GM23338 (cell line): Measurements from ENCODE around the gene ATP8B4. TPM values are rescaled to one million over a fixed set of nuclear protein-coding genes. Genes with fewer than 3 reads are reported as not detected.
A peak's percentile ranks its signal among the peaks of the same experiment; 100 is the strongest.

Experiments used
- ATAC-seq: fragments of 200-7000 bp; cut with Tn5 transposase; 3 replicates; pipeline ENCODE4 v1.9.1; 2020
- DNase-seq: peaks from one replicate; pipeline ENCODE4 v3.0.0-alpha.2; 2015; ENCODE audit warnings: low spot score
- H2AFZ ChIP-seq: fragments of 200-600 bp; sonication (generic); 2 replicates; pipeline ENCODE4 v1.8.0; 2016; ENCODE audit warnings: antibody characterized with exemption, mild to moderate bottlenecking, moderate library complexity
- H3F3A ChIP-seq: fragments of 200-600 bp; sonication (generic); replicated peaks from 2 replicates; pipeline ENCODE4 v1.8.0; 2017; ENCODE audit warnings: antibody characterized with exemption, mixed run types, low read depth
- H3K27ac ChIP-seq: fragments of 200-600 bp; sonication (generic); 2 replicates; pipeline ENCODE4 v1.6.1; 2016; ENCODE audit warnings: low read depth
- H3K27me3 ChIP-seq: fragments of 200-600 bp; sonication (generic); 2 replicates; pipeline ENCODE4 v1.8.0; 2016; ENCODE audit warnings: mild to moderate bottlenecking, mixed run types, moderate library complexity; ENCODE audit not compliant: insufficient read depth
- H3K36me3 ChIP-seq: fragments of 200-600 bp; sonication (generic); 2 replicates; pipeline ENCODE4 v1.8.0; 2016; ENCODE audit warnings: mild to moderate bottlenecking; ENCODE audit not compliant: insufficient read depth
- H3K4me1 ChIP-seq: fragments of 200-600 bp; sonication (generic); 2 replicates; pipeline ENCODE4 v1.8.0; 2016; ENCODE audit warnings: mild to moderate bottlenecking, moderate library complexity; ENCODE audit not compliant: insufficient read depth
- H3K4me2 ChIP-seq: fragments of 200-600 bp; sonication (generic); 2 replicates; pipeline ENCODE4 v1.7.1; 2017; ENCODE audit warnings: mixed run types
- H3K4me3 ChIP-seq: fragments of 200-600 bp; sonication (generic); 2 replicates; pipeline ENCODE4 v1.6.1; 2016; ENCODE audit warnings: mixed run types
- H3K79me2 ChIP-seq: fragments of 200-600 bp; sonication (generic); replicated peaks from 2 replicates; pipeline ENCODE4 v1.8.0; 2017; ENCODE audit warnings: mild to moderate bottlenecking; ENCODE audit not compliant: insufficient read depth
- H3K9me2 ChIP-seq: fragments of 200-600 bp; sonication (generic); 2 replicates; pipeline ENCODE4 v1.8.0; 2017; ENCODE audit not compliant: insufficient read depth
- H4K20me1 ChIP-seq: fragments of 200-600 bp; sonication (generic); replicated peaks from 2 replicates; pipeline ENCODE4 v1.8.0; 2017; ENCODE audit warnings: mild to moderate bottlenecking; ENCODE audit not compliant: insufficient read depth
- H3K27ac Mint-ChIP-seq: 2 replicates; pipeline ENCODE4 v1.8.0; 2020; ENCODE audit warnings: inconsistent platforms, mild to moderate bottlenecking, moderate library complexity, mixed read lengths
- H3K27me3 Mint-ChIP-seq: 3 replicates; pipeline ENCODE4 v1.8.0; 2022; ENCODE audit warnings: low read depth, mild to moderate bottlenecking, moderate library complexity, mixed read lengths, inconsistent platforms; ENCODE audit not compliant: insufficient read depth, poor library complexity
- H3K36me3 Mint-ChIP-seq: 3 replicates; pipeline ENCODE4 v1.8.0; 2021; ENCODE audit warnings: low read depth, mild to moderate bottlenecking, inconsistent platforms, moderate library complexity, mixed read lengths
- H3K4me1 Mint-ChIP-seq: 3 replicates; pipeline ENCODE4 v1.8.0; 2020; ENCODE audit warnings: mild to moderate bottlenecking, inconsistent platforms, mixed read lengths
- H3K4me3 Mint-ChIP-seq: 3 replicates; pipeline ENCODE4 v1.8.0; 2021; ENCODE audit warnings: moderate library complexity, mild to moderate bottlenecking, inconsistent platforms, mixed read lengths
- H3K9me3 Mint-ChIP-seq: 3 replicates; pipeline ENCODE4 v1.8.0; 2020; ENCODE audit warnings: moderate library complexity, mild to moderate bottlenecking, inconsistent platforms, mixed read lengths
- EZH2 ChIP-seq: fragments of 200-600 bp; sonication (generic); IDR thresholded peaks from one replicate; pipeline ENCODE4 v1.8.0; 2017; ENCODE audit warnings: antibody characterized with exemption, mild to moderate bottlenecking, low read depth; ENCODE audit not compliant: unreplicated experiment
- EZH2phosphoT487 ChIP-seq: fragments of 200-600 bp; sonication (generic); IDR thresholded peaks from one replicate; pipeline ENCODE4 v1.8.1; 2018; ENCODE audit warnings: antibody characterized with exemption; ENCODE audit not compliant: unreplicated experiment
- NANOG ChIP-seq: IDR thresholded peaks from 2 replicates; pipeline ENCODE4 v1.6.1; 2016; ENCODE audit warnings: antibody characterized with exemption, borderline replicate concordance
- POLR2AphosphoS5 ChIP-seq: IDR thresholded peaks from 2 replicates; pipeline ENCODE4 v1.6.1; 2016; ENCODE audit warnings: antibody characterized with exemption, low read depth
- STAT1 ChIP-seq: IDR thresholded peaks from one replicate; pipeline ENCODE4 v1.6.1; 2016; ENCODE audit warnings: antibody characterized with exemption; ENCODE audit not compliant: unreplicated experiment
- ZNF114 ChIP-seq: fragments of 250-450 bp; sonication (Bioruptor Pico); IDR thresholded peaks from 2 replicates; pipeline ENCODE4 v1.5.0; 2020; ENCODE audit warnings: mild to moderate bottlenecking, moderate library complexity
- ZNF331 ChIP-seq: fragments of 250-450 bp; sonication (Bioruptor Pico); IDR thresholded peaks from 2 replicates; pipeline ENCODE4 v1.5.0; 2020; ENCODE audit warnings: low read depth, mild to moderate bottlenecking, moderate library complexity
- polyA plus RNA-seq: library from polyadenylated mRNA; unstranded; fragments of >200 nt; fragmentation: Nextera tagmentation; extraction: Ambion mirVana; gene quantifications from 2 replicates; pipeline ENCODE4 v1.2.1, GENCODE V29; 2016
- total RNA-seq: library from RNA; depleted of rRNA; stranded (reverse); fragments of >200 nt; shearing (Covaris generic); gene quantifications from 2 replicates; pipeline ENCODE4 v1.2.3, GENCODE V29; 2014
- TF ChIP-seq, protein P1 (sequence below), 2 experiments: fragments of 200-600 bp in 1 of 2; sonication (generic) in 1 of 2; conservative IDR thresholded peaks; 2 replicates each; pipeline versions ENCODE4 v1.5.1 to v1.6.1; 2016 to 2017; ENCODE audit warnings: antibody characterized with exemption in 2 of 2, low read depth in 2 of 2, mild to moderate bottlenecking in 2 of 2, moderate library complexity in 1 of 2
- TF ChIP-seq, protein P2 (sequence below): IDR thresholded peaks from one replicate; pipeline ENCODE4 v1.6.1; 2018; ENCODE audit warnings: antibody characterized with exemption; ENCODE audit not compliant: unreplicated experiment
- TF ChIP-seq, protein P3 (sequence below): fragments of 250-450 bp; sonication (Bioruptor Pico); IDR thresholded peaks from 2 replicates; pipeline ENCODE4 v1.5.0; 2020; ENCODE audit warnings: mild to moderate bottlenecking, moderate library complexity

The ATP8B4 gene
- total and polyA plus RNA-seq, 2 experiments from 2014 or later: 0.24 TPM; not detected in 1

DNA sequence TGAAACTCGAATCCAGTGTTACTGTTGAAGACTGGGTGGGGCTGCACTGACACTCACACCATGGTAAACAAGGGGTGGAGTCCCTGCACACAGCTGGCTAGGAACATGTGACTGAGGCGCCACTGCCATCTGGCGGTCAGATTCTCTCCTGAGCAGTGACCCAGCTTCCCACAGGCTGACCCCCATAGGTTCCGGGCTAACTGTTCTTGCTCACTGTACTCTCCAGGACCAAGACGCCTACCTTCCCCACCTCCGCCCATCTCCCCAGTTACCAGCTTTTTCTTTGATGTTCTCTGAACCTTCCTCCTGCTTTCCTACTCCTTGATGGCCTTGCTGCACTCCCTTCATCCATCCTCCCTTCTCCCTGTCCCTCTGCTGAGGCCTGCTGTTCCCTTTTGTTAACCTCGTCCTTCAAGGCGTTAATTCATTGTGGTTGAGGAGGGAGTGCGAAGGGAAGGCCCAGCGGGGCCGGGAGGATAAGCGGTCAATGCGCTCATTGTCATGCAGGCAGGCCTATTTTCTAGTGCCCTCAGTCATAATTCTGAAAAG, 115.2 kb downstream of the ATP8B4 start:
- peak overlapping the region; percentile 24 for H3K4me3 ChIP-seq
- Mint-ChIP-seq H3K36me3 (no peaks in the 10 kb centered on the region), H3K9me3 (peaks cover 3% of the 10 kb centered on the region; the same call in 1 of the 3 replicates), H3K4me1 (peaks cover 24% of the 10 kb centered on the region), H3K27me3 (peaks cover 5% of the 10 kb centered on the region), H3K27ac (peak overlapping the region; percentile 39; the same call in 1 of the 2 replicates), H3K4me3 (peak overlapping the region; percentile 51)
- ATAC-seq (peak; percentile 99), DNase-seq (peak; percentile 95)
- H2AFZ ChIP-seq: peak overlapping the region; percentile 83
- TF ChIP-seq, protein P1, sequence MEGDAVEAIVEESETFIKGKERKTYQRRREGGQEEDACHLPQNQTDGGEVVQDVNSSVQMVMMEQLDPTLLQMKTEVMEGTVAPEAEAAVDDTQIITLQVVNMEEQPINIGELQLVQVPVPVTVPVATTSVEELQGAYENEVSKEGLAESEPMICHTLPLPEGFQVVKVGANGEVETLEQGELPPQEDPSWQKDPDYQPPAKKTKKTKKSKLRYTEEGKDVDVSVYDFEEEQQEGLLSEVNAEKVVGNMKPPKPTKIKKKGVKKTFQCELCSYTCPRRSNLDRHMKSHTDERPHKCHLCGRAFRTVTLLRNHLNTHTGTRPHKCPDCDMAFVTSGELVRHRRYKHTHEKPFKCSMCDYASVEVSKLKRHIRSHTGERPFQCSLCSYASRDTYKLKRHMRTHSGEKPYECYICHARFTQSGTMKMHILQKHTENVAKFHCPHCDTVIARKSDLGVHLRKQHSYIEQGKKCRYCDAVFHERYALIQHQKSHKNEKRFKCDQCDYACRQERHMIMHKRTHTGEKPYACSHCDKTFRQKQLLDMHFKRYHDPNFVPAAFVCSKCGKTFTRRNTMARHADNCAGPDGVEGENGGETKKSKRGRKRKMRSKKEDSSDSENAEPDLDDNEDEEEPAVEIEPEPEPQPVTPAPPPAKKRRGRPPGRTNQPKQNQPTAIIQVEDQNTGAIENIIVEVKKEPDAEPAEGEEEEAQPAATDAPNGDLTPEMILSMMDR (conservative IDR thresholded peaks at IDR 0.05; ENCODE audit: low read depth in 2 of 2): peak; percentile 76 to 92
- TF ChIP-seq, protein P2, sequence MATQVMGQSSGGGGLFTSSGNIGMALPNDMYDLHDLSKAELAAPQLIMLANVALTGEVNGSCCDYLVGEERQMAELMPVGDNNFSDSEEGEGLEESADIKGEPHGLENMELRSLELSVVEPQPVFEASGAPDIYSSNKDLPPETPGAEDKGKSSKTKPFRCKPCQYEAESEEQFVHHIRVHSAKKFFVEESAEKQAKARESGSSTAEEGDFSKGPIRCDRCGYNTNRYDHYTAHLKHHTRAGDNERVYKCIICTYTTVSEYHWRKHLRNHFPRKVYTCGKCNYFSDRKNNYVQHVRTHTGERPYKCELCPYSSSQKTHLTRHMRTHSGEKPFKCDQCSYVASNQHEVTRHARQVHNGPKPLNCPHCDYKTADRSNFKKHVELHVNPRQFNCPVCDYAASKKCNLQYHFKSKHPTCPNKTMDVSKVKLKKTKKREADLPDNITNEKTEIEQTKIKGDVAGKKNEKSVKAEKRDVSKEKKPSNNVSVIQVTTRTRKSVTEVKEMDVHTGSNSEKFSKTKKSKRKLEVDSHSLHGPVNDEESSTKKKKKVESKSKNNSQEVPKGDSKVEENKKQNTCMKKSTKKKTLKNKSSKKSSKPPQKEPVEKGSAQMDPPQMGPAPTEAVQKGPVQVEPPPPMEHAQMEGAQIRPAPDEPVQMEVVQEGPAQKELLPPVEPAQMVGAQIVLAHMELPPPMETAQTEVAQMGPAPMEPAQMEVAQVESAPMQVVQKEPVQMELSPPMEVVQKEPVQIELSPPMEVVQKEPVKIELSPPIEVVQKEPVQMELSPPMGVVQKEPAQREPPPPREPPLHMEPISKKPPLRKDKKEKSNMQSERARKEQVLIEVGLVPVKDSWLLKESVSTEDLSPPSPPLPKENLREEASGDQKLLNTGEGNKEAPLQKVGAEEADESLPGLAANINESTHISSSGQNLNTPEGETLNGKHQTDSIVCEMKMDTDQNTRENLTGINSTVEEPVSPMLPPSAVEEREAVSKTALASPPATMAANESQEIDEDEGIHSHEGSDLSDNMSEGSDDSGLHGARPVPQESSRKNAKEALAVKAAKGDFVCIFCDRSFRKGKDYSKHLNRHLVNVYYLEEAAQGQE: no peak
- TF ChIP-seq POLR2AphosphoS5 (no peak), ZNF331 (CRISPR knock-in tag) (no peak), EZH2 (no peak), EZH2phosphoT487 (no peak), STAT1 (no peak), ZNF114 (CRISPR knock-in tag) (peak; percentile 62; the same call in 1 of the 2 replicates), NANOG (no peak)
- TF ChIP-seq, protein P3, sequence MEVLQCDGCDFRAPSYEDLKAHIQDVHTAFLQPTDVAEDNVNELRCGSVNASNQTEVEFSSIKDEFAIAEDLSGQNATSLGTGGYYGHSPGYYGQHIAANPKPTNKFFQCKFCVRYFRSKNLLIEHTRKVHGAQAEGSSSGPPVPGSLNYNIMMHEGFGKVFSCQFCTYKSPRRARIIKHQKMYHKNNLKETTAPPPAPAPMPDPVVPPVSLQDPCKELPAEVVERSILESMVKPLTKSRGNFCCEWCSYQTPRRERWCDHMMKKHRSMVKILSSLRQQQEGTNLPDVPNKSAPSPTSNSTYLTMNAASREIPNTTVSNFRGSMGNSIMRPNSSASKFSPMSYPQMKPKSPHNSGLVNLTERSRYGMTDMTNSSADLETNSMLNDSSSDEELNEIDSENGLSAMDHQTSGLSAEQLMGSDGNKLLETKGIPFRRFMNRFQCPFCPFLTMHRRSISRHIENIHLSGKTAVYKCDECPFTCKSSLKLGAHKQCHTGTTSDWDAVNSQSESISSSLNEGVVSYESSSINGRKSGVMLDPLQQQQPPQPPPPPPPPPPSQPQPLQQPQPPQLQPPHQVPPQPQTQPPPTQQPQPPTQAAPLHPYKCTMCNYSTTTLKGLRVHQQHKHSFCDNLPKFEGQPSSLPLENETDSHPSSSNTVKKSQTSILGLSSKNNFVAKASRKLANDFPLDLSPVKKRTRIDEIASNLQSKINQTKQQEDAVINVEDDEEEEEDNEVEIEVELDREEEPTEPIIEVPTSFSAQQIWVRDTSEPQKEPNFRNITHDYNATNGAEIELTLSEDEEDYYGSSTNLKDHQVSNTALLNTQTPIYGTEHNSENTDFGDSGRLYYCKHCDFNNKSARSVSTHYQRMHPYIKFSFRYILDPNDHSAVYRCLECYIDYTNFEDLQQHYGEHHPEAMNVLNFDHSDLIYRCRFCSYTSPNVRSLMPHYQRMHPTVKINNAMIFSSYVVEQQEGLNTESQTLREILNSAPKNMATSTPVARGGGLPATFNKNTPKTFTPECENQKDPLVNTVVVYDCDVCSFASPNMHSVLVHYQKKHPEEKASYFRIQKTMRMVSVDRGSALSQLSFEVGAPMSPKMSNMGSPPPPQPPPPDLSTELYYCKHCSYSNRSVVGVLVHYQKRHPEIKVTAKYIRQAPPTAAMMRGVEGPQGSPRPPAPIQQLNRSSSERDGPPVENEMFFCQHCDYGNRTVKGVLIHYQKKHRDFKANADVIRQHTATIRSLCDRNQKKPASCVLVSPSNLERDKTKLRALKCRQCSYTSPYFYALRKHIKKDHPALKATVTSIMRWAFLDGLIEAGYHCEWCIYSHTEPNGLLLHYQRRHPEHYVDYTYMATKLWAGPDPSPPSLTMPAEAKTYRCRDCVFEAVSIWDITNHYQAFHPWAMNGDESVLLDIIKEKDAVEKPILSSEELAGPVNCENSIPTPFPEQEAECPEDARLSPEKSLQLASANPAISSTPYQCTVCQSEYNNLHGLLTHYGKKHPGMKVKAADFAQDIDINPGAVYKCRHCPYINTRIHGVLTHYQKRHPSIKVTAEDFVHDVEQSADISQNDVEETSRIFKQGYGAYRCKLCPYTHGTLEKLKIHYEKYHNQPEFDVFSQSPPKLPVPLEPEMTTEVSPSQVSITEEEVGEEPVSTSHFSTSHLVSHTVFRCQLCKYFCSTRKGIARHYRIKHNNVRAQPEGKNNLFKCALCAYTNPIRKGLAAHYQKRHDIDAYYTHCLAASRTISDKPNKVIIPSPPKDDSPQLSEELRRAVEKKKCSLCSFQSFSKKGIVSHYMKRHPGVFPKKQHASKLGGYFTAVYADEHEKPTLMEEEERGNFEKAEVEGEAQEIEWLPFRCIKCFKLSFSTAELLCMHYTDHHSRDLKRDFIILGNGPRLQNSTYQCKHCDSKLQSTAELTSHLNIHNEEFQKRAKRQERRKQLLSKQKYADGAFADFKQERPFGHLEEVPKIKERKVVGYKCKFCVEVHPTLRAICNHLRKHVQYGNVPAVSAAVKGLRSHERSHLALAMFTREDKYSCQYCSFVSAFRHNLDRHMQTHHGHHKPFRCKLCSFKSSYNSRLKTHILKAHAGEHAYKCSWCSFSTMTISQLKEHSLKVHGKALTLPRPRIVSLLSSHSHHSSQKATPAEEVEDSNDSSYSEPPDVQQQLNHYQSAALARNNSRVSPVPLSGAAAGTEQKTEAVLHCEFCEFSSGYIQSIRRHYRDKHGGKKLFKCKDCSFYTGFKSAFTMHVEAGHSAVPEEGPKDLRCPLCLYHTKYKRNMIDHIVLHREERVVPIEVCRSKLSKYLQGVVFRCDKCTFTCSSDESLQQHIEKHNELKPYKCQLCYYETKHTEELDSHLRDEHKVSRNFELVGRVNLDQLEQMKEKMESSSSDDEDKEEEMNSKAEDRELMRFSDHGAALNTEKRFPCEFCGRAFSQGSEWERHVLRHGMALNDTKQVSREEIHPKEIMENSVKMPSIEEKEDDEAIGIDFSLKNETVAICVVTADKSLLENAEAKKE (CRISPR knock-in tag): peak; percentile 71
- no peaks in the 10 kb centered on the region for H3F3A ChIP-seq
- H4K20me1 ChIP-seq: no peaks in the 10 kb centered on the region
- H3K36me3 ChIP-seq: no peaks in the 10 kb centered on the region
- no peak overlapping the region for H3K27ac ChIP-seq
- H3K9me2 ChIP-seq: no peaks in the 10 kb centered on the region
- no peaks in the 10 kb centered on the region for H3K27me3 ChIP-seq
- no peaks in the 10 kb centered on the region for H3K79me2 ChIP-seq
- H3K4me2 ChIP-seq: peak overlapping the region; percentile 59
- peaks cover 19% of the 10 kb centered on the region for H3K4me1 ChIP-seq
